Activated naive CD4-positive, alpha-beta T cell treated with anti-CD3 and anti-CD28 coated beads, Interleukin-2, amount 50 U/mL, for 72 hours (primary cell): Measurements from ENCODE around the gene HIPK4. TPM values are rescaled to one million over a fixed set of nuclear protein-coding genes. Genes with fewer than 3 reads are reported as not detected.
"Not testable (repeated sequence)": the region's sequence is repeated elsewhere in the genome, so short reads cannot be mapped to it uniquely, and the experiment has no call there.

Experiments
- ATAC-seq, 2 donors: fragments of 150-1000 bp; cut with Tn5 transposase; 2 replicates each; pipeline ENCODE4 v1.10.0; 2021; ENCODE audit warnings: mild to moderate bottlenecking in 2 of 2, moderate library complexity in 2 of 2
- DNase-seq, 2 donors: peaks; one replicate each; pipeline ENCODE4 v3.0.0; 2021 to 2022; ENCODE audit warnings: low spot score in 2 of 2
- H3K27ac Mint-ChIP-seq, 2 donors: one replicate each; pipeline ENCODE4 v1.8.0; 2022; ENCODE audit warnings: mild to moderate bottlenecking in 2 of 2, mixed read lengths in 2 of 2
- H3K36me3 Mint-ChIP-seq, 2 donors: one replicate each; pipeline ENCODE4 v1.8.0; 2022; ENCODE audit warnings: mixed read lengths in 2 of 2
- H3K9me3 Mint-ChIP-seq, 2 donors: one replicate each; pipeline ENCODE4 v1.8.0; 2022; ENCODE audit warnings: mixed read lengths in 2 of 2
- total RNA-seq, 2 donors: library from RNA; stranded (reverse); gene quantifications; one replicate each; pipeline ENCODE4 v1.2.3, GENCODE V29; 2022

Gene HIPK4
- total RNA-seq, 2 donors from 2014 or later = not detected

- DNase-seq (peak; percentile 85 to 91), ATAC-seq (peak; percentile 46 to 64)
- H3K36me3 Mint-ChIP-seq = peaks cover 14 to 20% of the 10 kb centered on the region in 2 donors
- no peaks in the 10 kb centered on the region for H3K9me3 Mint-ChIP-seq
- H3K27ac Mint-ChIP-seq = peak overlapping the region; percentile 93 to 97
Observed at GRCh38 chr19:40420766-40421765, 31.1 kb upstream of the HIPK4 start.

DNA sequence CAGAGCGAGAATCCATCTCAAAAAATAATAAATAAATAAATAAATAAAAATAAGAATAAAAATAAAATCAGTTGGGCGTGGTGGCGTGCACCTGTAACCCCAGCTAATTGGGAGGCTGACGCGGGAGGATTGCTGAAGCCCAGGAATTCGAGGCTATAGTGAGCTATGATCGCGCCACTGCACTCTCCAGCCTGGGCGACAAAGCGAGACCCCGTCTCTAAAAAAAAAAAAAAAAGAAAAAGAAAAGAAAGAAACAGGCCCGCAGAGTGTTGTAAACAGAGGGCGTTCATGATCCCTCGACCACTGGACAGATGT lies 30.4 kb upstream of the HIPK4 start:
- Mint-ChIP-seq H3K36me3 (peaks cover 14 to 20% of the 10 kb centered on the region in 2 donors), H3K9me3 (no peaks in the 10 kb centered on the region), H3K27ac (peak overlapping the region; percentile 63 to 93)
- ATAC-seq = no peak
- DNase-seq = no peak

GRCh38 chr19:40419780-40420179 lies 29.8 kb upstream of the HIPK4 start:
- ATAC-seq = no peak
- Mint-ChIP-seq H3K36me3 (peaks cover 11 to 17% of the 10 kb centered on the region in 2 donors), H3K9me3 (no peaks in the 10 kb centered on the region), H3K27ac (peak overlapping the region in 1 of 2 donors; percentile 93)
- DNase-seq = no peak

DNA sequence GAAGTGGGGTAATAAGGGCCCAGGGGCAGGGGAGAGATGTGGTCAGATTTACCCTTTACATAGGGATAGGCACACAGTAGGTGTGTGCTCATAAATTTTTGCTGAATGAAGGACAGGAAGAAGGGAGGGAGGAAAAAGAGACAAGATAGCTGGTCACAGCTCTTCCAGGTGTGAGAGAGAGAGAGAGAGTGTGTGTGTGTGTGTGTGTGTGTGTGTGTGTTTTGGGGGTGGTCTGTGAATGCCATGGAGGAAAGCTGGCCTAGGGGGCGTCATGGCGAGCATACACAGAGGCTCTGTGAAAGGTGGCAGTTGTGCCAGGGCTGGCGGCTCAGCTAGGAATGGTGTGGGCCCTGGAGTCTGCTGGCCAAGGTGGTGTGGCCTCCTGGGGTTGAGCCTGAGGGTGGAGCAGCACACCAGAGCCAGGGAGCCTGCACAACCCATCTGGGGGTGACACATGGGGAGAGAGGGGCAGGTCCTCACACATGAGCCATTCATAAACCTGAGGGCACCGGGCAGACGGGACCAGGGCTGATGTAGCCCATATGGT lies 29.2 kb upstream of the HIPK4 start:
- H3K9me3 Mint-ChIP-seq = no peaks in the 10 kb centered on the region
- H3K27ac Mint-ChIP-seq = peak overlapping the region; percentile 50 to 93
- peaks cover 5 to 10% of the 10 kb centered on the region in 2 donors for H3K36me3 Mint-ChIP-seq
- ATAC-seq = no peak
- DNase-seq = no peak

DNA sequence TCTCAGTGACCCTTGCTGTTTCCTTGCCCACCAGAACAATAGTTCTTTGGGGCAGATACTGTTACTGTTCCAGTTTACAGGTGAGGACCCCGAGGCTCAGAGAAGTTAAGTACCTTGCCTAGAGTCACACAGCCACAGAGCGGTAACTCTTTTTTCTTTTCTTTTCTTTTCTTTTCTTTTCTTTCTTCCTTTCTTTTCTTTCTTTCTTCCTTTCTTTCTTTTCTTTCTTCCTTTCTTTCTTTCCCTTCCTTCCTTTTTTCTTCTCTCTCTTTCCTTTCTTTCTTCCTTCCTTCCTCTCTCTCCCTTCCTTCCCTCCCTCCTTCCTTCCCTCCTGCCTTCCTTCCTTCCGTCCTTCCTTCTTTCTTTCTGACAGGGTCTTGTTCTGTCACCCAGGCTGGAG lies 28.1 kb upstream of the HIPK4 start:
- H3K36me3 Mint-ChIP-seq = peaks cover 5 to 9% of the 10 kb centered on the region in 2 donors
- DNase-seq = no peak
- no peak for ATAC-seq
- no peaks in the 10 kb centered on the region for H3K9me3 Mint-ChIP-seq
- peak overlapping the region in 1 of 2 donors; percentile 93 for H3K27ac Mint-ChIP-seq

DNA sequence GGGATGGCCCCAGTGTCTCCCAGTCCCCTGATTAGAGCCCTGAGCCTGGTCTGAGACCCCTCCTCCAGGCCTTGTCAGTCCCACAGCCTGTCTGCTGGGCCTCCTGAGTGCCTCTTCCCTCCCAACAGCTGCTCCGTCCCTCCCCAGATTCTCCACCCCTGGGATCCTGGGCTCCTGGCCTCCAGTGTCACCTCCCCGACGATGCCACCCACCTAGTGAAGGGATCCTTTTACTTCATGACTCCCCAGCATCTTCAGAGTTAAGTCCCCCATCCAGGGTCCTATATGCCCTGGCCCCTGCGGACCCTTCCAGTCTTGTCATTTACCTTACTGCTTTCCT lies 27.6 kb upstream of the HIPK4 start:
- Mint-ChIP-seq H3K27ac (peak overlapping the region in 1 of 2 donors; percentile 93), H3K36me3 (peaks cover 5% of the 10 kb centered on the region in 2 donors), H3K9me3 (no peaks in the 10 kb centered on the region)
- DNase-seq = no peak
- ATAC-seq = no peak

DNA sequence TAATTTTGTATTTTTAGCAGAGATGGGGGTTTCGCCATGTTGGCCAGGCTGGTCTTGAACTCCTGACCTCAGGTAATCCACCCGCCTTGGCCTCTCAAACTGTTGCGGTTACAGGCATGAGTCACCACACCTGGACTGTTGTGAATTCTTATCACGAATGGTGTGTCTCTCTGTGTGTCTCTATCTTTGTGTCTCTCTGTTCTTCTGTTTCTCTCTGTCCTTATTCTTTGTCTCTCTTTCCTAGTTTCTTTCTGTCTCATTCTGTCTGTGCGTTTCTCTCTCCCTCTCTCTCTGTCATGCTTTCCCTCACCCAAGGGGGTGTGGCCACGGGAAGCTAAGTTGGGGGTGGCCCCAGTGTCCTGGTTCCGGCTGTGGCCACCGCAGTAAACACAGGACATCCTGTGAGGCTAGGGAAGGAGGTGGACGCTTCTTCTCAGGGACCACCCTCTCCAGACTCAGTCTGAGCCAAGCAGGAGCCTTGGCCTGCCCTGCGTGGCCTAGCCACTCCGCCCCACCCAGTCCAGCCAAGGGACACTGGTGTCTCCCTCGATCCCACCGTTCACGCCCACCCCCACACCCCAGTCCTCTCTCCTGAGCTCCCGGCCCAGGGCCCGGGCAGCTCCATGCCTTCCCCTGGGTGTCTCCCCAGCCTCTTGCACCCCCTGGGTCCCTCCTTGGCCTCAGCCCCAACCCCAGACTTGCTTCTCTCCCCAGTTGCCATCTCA lies 27.1 kb upstream of the HIPK4 start:
- peaks cover 0 to under 1% of the 10 kb centered on the region in 2 donors for H3K36me3 Mint-ChIP-seq
- ATAC-seq = no peak
- peak overlapping the region in 1 of 2 donors; percentile 93 for H3K27ac Mint-ChIP-seq
- H3K9me3 Mint-ChIP-seq = no peaks in the 10 kb centered on the region
- DNase-seq = no peak

DNA sequence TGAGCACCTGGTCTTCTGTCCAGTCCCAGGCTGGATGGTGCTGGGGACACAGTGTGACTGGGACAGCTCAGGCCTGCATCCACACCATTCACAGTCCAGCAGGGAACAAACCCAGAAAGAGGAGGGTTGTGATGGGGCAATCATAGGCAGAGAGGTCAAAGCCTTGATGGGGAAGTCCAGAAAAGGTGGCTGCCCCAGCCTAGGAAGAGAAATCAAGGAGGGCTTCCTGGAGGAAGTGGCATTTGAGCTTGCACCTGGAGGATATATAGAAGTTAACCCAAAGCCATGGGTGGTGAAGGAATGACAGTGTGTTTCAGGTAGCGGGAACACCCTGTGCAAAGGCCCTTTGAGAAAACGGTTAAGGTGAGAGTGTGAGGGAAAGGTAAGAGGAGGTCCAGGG lies 25.8 kb upstream of the HIPK4 start:
- DNase-seq = no peak
- Mint-ChIP-seq H3K36me3 (no peaks in the 10 kb centered on the region), H3K9me3 (no peaks in the 10 kb centered on the region), H3K27ac (no peak overlapping the region)
- ATAC-seq = no peak

GRCh38 chr19:40414542-40415535 lies 24.9 kb upstream of the HIPK4 start:
- no peak for ATAC-seq
- no peaks in the 10 kb centered on the region for H3K36me3 Mint-ChIP-seq
- H3K27ac Mint-ChIP-seq = no peak overlapping the region
- H3K9me3 Mint-ChIP-seq = no peaks in the 10 kb centered on the region
- DNase-seq = no peak

DNA sequence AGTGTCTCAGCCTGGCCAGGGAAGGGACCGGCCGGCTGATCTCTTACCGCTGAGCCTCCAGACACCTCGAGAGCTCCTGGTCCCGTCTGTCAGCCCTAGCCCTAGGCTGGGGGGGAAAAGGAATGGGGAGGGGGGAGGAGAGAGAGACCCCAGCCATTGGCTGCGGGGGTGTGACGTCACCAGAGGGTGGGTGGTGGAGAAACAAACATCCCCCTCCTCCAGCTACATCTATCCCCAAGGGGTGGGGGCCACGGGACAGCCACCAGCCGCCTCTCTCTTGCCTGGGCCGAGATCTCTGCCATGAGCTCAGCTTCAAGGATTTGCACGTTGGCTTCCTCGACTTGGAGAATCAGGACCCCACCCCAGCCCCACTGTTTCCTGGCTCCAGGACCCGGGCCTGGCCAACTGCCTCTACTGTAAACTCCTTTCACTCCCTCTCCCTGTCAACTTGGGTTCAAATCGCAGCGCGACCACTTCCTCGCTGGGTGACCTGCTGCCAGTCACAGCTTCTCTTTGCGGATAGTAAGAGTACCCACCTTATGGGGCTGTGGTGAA lies 23.4 kb upstream of the HIPK4 start, which contains the start of gene PRX:
Gene PRX (minus strand): TSS at position 88 of the 555 bp plus-strand sequence. CDS start 5,446 bp downstream, outside the sequence.
- Mint-ChIP-seq H3K9me3 (no peaks in the 10 kb centered on the region), H3K27ac (no peak within 1 kb of the TSS), H3K36me3 (no peaks in the 10 kb centered on the region)
- ATAC-seq = no peak
- no peak for DNase-seq

GRCh38 chr19:40412866-40413265 lies 22.9 kb upstream of the HIPK4 start:
- Mint-ChIP-seq H3K36me3 (no peaks in the 10 kb centered on the region), H3K9me3 (no peaks in the 10 kb centered on the region), H3K27ac (no peak overlapping the region)
- ATAC-seq (no peak), DNase-seq (no peak)

DNA sequence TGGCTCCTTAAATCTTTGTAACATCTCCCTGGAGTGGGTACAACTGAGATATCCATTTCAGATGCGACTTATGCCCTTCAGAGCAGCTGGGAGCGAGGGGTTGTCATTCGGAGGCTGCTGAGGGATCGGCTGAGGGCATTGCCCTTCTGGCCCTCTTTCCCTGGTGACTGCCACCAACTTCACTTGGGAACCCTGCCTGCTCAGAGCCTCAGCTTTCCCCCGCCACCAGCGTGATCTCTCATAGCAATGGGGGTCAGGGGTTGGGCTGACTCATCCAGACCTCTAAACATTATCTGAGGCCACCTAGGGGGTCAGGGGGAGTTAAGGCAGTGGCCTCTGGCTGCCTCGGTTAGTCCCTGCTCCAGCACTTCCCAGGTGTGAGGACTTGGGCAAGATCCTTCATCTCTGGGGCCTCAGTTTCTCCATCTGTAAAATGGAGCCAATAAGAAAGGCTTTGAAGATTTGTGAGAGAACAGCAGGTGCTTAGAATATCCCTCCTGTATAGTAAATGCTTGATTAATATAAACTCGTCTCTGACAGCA lies 22.0 kb upstream of the HIPK4 start:
- no peak for ATAC-seq
- DNase-seq = no peak
- Mint-ChIP-seq H3K27ac (peak overlapping the region in 1 of 2 donors; percentile 25), H3K36me3 (no peaks in the 10 kb centered on the region), H3K9me3 (no peaks in the 10 kb centered on the region)

GRCh38 chr19:40411125-40411842 lies 21.3 kb upstream of the HIPK4 start:
- peak overlapping the region in 1 of 2 donors; percentile 25 for H3K27ac Mint-ChIP-seq
- ATAC-seq (no peak), DNase-seq (no peak)
- no peaks in the 10 kb centered on the region for H3K36me3 Mint-ChIP-seq
- no peaks in the 10 kb centered on the region for H3K9me3 Mint-ChIP-seq

DNA sequence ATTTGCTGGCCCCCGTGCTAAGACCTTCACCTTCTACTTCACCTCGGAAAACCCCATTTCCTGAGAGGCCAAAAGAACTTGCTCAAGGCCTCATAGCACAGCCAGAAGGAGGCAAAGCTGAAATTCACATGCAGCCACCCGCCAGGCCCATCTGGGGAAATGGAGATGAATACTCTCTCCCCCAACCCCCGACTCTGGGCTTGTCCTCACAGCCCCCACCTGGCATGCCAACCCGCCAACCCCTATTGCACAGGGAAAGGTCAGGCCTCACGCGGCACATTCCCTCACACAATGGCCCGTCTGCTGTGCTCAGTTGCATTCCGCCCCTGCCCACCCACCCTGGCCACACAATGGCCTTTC lies 20.0 kb upstream of the HIPK4 start:
- H3K36me3 Mint-ChIP-seq = no peaks in the 10 kb centered on the region
- H3K9me3 Mint-ChIP-seq = no peaks in the 10 kb centered on the region
- H3K27ac Mint-ChIP-seq = no peak overlapping the region
- no peak for ATAC-seq
- no peak for DNase-seq

DNA sequence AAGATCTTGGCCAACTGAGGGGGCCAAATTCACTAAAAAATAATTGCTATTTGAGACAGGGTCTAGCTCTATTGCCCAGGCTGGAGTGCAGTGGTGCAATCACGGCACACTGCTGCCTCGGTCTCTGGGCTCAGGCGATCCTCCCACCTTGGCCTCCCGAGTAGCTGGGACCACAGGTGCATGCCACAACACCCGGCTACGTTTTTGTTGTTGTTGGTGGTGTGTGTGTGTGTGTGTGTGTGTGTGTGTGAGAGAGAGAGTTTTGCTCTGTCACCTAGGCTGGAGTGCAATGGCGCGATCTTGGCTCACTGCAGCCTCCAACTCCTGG lies 18.6 kb upstream of the HIPK4 start:
- not testable (repeated sequence) for DNase-seq, H3K9me3 Mint-ChIP-seq, H3K36me3 Mint-ChIP-seq, ATAC-seq, H3K27ac Mint-ChIP-seq
